GM23248 (cell line): ENCODE data around the gene RPL37A. TPM values are rescaled to one million over a fixed set of nuclear protein-coding genes. Genes with fewer than 3 reads are reported as not detected.

ENCODE experiments used
- DNase-seq: peaks from one replicate; pipeline ENCODE4 v3.0.0-alpha.2; 2015
- H2AFZ ChIP-seq: fragments of 200-600 bp; sonication (generic); 2 replicates; pipeline ENCODE4 v1.6.1; 2016; ENCODE audit warnings: antibody characterized with exemption
- H3F3A ChIP-seq: fragments of 200-600 bp; sonication (generic); 2 replicates; pipeline ENCODE4 v1.6.1; 2016; ENCODE audit warnings: mild to moderate bottlenecking, antibody characterized with exemption, mixed run types; ENCODE audit not compliant: insufficient read depth
- H3K27ac ChIP-seq: fragments of 200-600 bp; sonication (generic); 2 replicates; pipeline ENCODE4 v1.5.1; 2016; ENCODE audit warnings: mild to moderate bottlenecking
- H3K27me3 ChIP-seq: fragments of 200-600 bp; sonication (generic); replicated peaks from 2 replicates; pipeline ENCODE4 v1.6.1; 2016; ENCODE audit warnings: mild to moderate bottlenecking; ENCODE audit not compliant: insufficient read depth
- H3K36me3 ChIP-seq: fragments of 200-600 bp; sonication (generic); 2 replicates; pipeline ENCODE4 v1.6.1; 2016; ENCODE audit warnings: low read depth, mild to moderate bottlenecking
- H3K4me1 ChIP-seq: fragments of 200-600 bp; sonication (generic); 2 replicates; pipeline ENCODE4 v1.6.1; 2016; ENCODE audit warnings: mild to moderate bottlenecking; ENCODE audit not compliant: insufficient read depth
- H3K4me2 ChIP-seq: fragments of 200-600 bp; sonication (generic); one replicate; pipeline ENCODE4 v1.6.1; 2016; ENCODE audit warnings: mild to moderate bottlenecking; ENCODE audit not compliant: unreplicated experiment
- H3K4me3 ChIP-seq: fragments of 200-600 bp; sonication (generic); 2 replicates; pipeline ENCODE4 v1.5.1; 2016; ENCODE audit warnings: mild to moderate bottlenecking
- H3K79me2 ChIP-seq: fragments of 200-600 bp; sonication (generic); 2 replicates; pipeline ENCODE4 v1.6.1; 2016; ENCODE audit warnings: mild to moderate bottlenecking; ENCODE audit not compliant: insufficient read depth
- H3K9ac ChIP-seq: fragments of 200-600 bp; sonication (generic); 2 replicates; pipeline ENCODE4 v1.6.1; 2016; ENCODE audit warnings: mild to moderate bottlenecking
- H3K9me2 ChIP-seq: fragments of 200-600 bp; sonication (generic); 2 replicates; pipeline ENCODE4 v1.6.1; 2016; ENCODE audit warnings: mixed run types, mild to moderate bottlenecking, moderate library complexity; ENCODE audit not compliant: insufficient read depth
- H3K9me3 ChIP-seq: fragments of 200-600 bp; sonication (generic); one replicate; pipeline ENCODE4 v1.6.1; 2017; ENCODE audit warnings: low read depth
- H4K20me1 ChIP-seq: fragments of 200-600 bp; sonication (generic); 2 replicates; pipeline ENCODE4 v1.6.0; 2016; ENCODE audit not compliant: insufficient read depth
- EZH2 ChIP-seq: fragments of 200-600 bp; sonication (generic); IDR thresholded peaks from 2 replicates; pipeline ENCODE4 v1.6.1; 2018; ENCODE audit warnings: antibody characterized with exemption, mild to moderate bottlenecking; ENCODE audit not compliant: insufficient read depth, poor library complexity, severe bottlenecking
- EZH2phosphoT487 ChIP-seq: fragments of 200-600 bp; sonication (generic); IDR thresholded peaks from 2 replicates; pipeline ENCODE4 v1.6.1; 2018; ENCODE audit warnings: antibody characterized with exemption, moderate library complexity, mild to moderate bottlenecking, low read depth; ENCODE audit not compliant: insufficient read depth
- WGBS, 2 experiments: methylation state at CpG; one replicate each; pipeline ENCODE4 v1.1.6; 2015 to 2017; ENCODE audit warnings: low lambda C conversion rate in 2 of 2, low coverage in 1 of 2; ENCODE audit errors: missing lambda C conversion rate in 2 of 2; 5-methylcytosine and 5-hydroxymethylcytosine counted together
- in situ Hi-C: fragments of 300-500 bp; cut with MboI; formaldehyde crosslinking; loops from 2 replicates; pipeline ENCODE4 v1.15.0; 2020
- polyA plus RNA-seq: library from polyadenylated mRNA; unstranded; fragments of >200 nt; fragmentation: Nextera tagmentation; extraction: Ambion mirVana; gene quantifications from 2 replicates; pipeline ENCODE4 v1.2.1, GENCODE V29; 2016
- total RNA-seq: library from RNA; depleted of rRNA; stranded (reverse); fragments of >200 nt; shearing (Covaris generic); gene quantifications from 2 replicates; pipeline ENCODE4 v1.2.3, GENCODE V29; 2014

RPL37A gene
- total and polyA plus RNA-seq, 2 experiments from 2014 or later = 979 to 1,708 TPM

- Histone ChIP-seq H3K4me1 (no peaks in the 10 kb centered on the region), H3K27me3 (no peaks in the 10 kb centered on the region), H3K79me2 (no peaks in the 10 kb centered on the region), H3K9me3 (no peaks in the 10 kb centered on the region), H4K20me1 (no peaks in the 10 kb centered on the region), H3K4me2 (no peak overlapping the region), H3F3A (no peaks in the 10 kb centered on the region), H3K9me2 (no peaks in the 10 kb centered on the region), H3K27ac (no peak overlapping the region), H2AFZ (no peak overlapping the region), H3K4me3 (no peak overlapping the region), H3K36me3 (0 out of 2 replicates have a peak, but pooled peaks cover 1% of the 10 kb centered on the region), H3K9ac (no peak overlapping the region)
- in situ Hi-C loops = no loop called here
- DNase-seq = no peak
- 84 to 86% methylated on average over 2 of the region's 2 CpGs for WGBS, 2 experiments
- TF ChIP-seq EZH2 (no peak), EZH2phosphoT487 (no peak)
Observed at GRCh38 chr2:216463148-216463547, 35.5 kb upstream of the RPL37A start.

GRCh38 chr2:216464104-216464720 is 34.4 kb upstream of the RPL37A start:
- Histone ChIP-seq H3K36me3 (peaks cover 8% of the 10 kb centered on the region; the same call in 1 of the 2 replicates), H3K9me2 (no peaks in the 10 kb centered on the region), H3K9ac (no peak overlapping the region), H3K9me3 (no peaks in the 10 kb centered on the region), H4K20me1 (no peaks in the 10 kb centered on the region), H3K27me3 (no peaks in the 10 kb centered on the region), H3K4me1 (no peaks in the 10 kb centered on the region), H3K27ac (no peak overlapping the region), H3K4me2 (no peak overlapping the region), H3K79me2 (no peaks in the 10 kb centered on the region), H3F3A (no peaks in the 10 kb centered on the region), H2AFZ (no peak overlapping the region), H3K4me3 (no peak overlapping the region)
- in situ Hi-C loops = no loop called here
- DNase-seq = no peak
- 83 to 86% methylated on average over 6 of the region's 6 CpGs for WGBS, 2 experiments
- no peak for TF ChIP-seq EZH2phosphoT487
- TF ChIP-seq EZH2 = no peak

- peaks cover 13% of the 10 kb centered on the region; the same call in 1 of the 2 replicates for H3K36me3 ChIP-seq
- no peaks in the 10 kb centered on the region for H3K9me2 ChIP-seq
- H4K20me1 ChIP-seq = no peaks in the 10 kb centered on the region
- H3K9ac ChIP-seq = no peak overlapping the region
- H3K4me3 ChIP-seq = no peak overlapping the region
- H3K27ac ChIP-seq = no peak overlapping the region
- no peak for TF ChIP-seq EZH2
- TF ChIP-seq EZH2phosphoT487 = no peak
- no peak overlapping the region for H2AFZ ChIP-seq
- no peaks in the 10 kb centered on the region for H3K79me2 ChIP-seq
- H3K4me1 ChIP-seq = no peaks in the 10 kb centered on the region
- 53% methylated on average over 5 of the region's 5 CpGs for WGBS, 2 experiments
- no peak overlapping the region for H3K4me2 ChIP-seq
- no peaks in the 10 kb centered on the region for H3K9me3 ChIP-seq
- no peaks in the 10 kb centered on the region for H3F3A ChIP-seq
- no peaks in the 10 kb centered on the region for H3K27me3 ChIP-seq
- DNase-seq = peak; percentile 6
- in situ Hi-C loops = no loop called here
Observed at GRCh38 chr2:216465579-216466195, 33.0 kb upstream of the RPL37A start.

GRCh38 chr2:216467845-216468244 is 30.8 kb upstream of the RPL37A start:
- no peaks in the 10 kb centered on the region for H4K20me1 ChIP-seq
- WGBS, 2 experiments = 97 to 100% methylated on average over 4 of the region's 4 CpGs
- no peaks in the 10 kb centered on the region for H3F3A ChIP-seq
- H3K27me3 ChIP-seq = no peaks in the 10 kb centered on the region
- H3K36me3 ChIP-seq = peaks cover 20% of the 10 kb centered on the region; the same call in 1 of the 2 replicates
- no peak overlapping the region for H2AFZ ChIP-seq
- DNase-seq = no peak
- no peak overlapping the region for H3K9ac ChIP-seq
- no peak overlapping the region for H3K4me2 ChIP-seq
- H3K4me1 ChIP-seq = no peaks in the 10 kb centered on the region
- TF ChIP-seq EZH2 = no peak
- TF ChIP-seq EZH2phosphoT487 = no peak
- H3K9me3 ChIP-seq = no peaks in the 10 kb centered on the region
- no peak overlapping the region for H3K27ac ChIP-seq
- H3K9me2 ChIP-seq = no peaks in the 10 kb centered on the region
- no peaks in the 10 kb centered on the region for H3K79me2 ChIP-seq
- no peak overlapping the region for H3K4me3 ChIP-seq
- in situ Hi-C loops = no loop called here
